Mammary microvascular endothelial cell (primary cell): ENCODE measurements around the gene DHFR. TPM values are rescaled to one million over a fixed set of nuclear protein-coding genes. Genes with fewer than 3 reads are reported as not detected.

ENCODE experiments used
- total RNA-seq: library from RNA; depleted of rRNA; stranded (reverse); fragments of >200 nt; gene quantifications from 2 replicates; pipeline ENCODE4 v1.2.3, GENCODE V29; 2015

DHFR gene
- 53.2 and 58.2 TPM in 2 replicates for total RNA-seq

GRCh38 chr5:80654391-80655230 lies at the start of gene DHFR, which contains the start of gene MSH3:
DHFR (minus strand) TSS chr5:80654983; CDS start chr5:80654489, 494 bp downstream.
MSH3 (plus strand) TSS chr5:80654652; CDS start chr5:80654728, 76 bp downstream.

Other genes starting within 250 kb of the DHFR start
- gene ZFYVE16, start 246.9 kb downstream of the DHFR start, total RNA-seq: 14.7 and 21.6 TPM in 2 replicates
- gene FAM151B, start 166.9 kb downstream of the DHFR start, total RNA-seq: 0.87 and 3.5 TPM in 2 replicates
- gene ANKRD34B, start 84.7 kb downstream of the DHFR start, total RNA-seq: not detected in 2 replicates
- gene MSH3, start 331 bp downstream of the DHFR start, total RNA-seq: 7.6 and 7.9 TPM in 2 replicates